GM21360 (cell line): ENCODE measurements around the gene THAP11.
"Not testable (repeated sequence)": the region's sequence is repeated elsewhere in the genome, so short reads cannot be mapped to it uniquely, and the experiment has no call there.

Experiments used
- ATAC-seq: cut with Tn5 transposase; IDR thresholded peaks from one replicate; pipeline ENCODE4 v1.9.1; 2021; ENCODE audit warnings: mild to moderate bottlenecking, moderate library complexity; ENCODE audit not compliant: unreplicated experiment

The THAP11 gene

DNA sequence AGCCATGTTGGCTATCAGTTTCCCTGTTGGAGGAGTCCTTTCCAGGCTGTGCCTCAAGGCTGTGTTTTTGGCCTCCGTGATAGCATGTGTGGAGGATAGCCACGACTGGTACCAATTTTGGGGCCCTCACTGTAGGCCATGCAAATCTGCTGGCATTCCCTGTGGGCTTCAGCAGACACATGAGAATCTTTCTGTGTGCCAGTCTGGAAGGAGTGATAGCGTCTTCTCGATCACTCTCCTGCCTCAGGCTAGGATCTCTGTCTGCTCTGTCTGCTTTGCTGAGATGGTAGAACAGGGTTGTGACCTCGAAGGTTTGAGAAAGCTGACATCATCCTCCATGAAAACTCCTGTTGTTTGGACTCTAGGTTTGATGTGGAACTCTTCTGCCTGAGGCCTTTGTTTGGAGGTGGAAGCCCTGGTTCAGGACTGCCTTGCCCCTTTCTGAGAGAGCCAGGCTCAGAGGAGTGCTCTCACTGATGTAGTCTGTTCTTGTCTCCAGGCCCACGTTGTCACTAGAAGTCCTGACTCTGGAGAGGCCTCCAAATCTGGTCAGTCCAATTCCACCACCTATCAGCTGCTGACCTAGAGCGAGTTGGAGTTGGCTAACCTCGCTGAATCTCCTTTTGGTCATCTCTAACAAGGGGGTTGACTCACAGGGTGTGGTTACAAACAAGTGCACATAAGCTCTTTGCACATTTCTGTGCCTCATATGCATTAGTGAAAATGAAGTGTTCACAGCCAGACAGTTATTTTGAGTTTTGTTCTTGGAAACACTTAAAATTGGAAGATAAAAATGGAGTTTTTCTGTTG lies 18.7 kb downstream of the THAP11 start:
- no peak for ATAC-seq

DNA sequence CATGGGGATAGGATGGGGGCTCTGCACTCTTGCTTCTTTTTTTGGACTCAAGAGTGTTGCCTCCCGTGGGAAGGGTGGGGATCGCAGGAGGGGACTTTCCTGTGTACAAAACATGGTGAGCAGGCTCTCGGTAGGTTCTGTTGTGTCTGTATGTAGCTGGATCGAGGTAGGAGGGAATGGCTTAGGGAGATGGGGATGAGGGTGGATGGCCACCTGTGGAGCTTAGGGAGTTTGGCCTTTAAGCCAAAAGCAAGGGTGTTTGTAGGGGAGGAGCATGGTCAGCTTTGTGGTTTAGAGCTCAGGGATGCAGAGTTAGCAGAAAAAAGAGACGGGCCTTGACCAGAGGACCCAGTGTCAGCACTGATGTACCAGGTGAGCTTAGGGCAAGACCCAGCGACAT lies 19.8 kb downstream of the THAP11 start:
- ATAC-seq: no peak

DNA sequence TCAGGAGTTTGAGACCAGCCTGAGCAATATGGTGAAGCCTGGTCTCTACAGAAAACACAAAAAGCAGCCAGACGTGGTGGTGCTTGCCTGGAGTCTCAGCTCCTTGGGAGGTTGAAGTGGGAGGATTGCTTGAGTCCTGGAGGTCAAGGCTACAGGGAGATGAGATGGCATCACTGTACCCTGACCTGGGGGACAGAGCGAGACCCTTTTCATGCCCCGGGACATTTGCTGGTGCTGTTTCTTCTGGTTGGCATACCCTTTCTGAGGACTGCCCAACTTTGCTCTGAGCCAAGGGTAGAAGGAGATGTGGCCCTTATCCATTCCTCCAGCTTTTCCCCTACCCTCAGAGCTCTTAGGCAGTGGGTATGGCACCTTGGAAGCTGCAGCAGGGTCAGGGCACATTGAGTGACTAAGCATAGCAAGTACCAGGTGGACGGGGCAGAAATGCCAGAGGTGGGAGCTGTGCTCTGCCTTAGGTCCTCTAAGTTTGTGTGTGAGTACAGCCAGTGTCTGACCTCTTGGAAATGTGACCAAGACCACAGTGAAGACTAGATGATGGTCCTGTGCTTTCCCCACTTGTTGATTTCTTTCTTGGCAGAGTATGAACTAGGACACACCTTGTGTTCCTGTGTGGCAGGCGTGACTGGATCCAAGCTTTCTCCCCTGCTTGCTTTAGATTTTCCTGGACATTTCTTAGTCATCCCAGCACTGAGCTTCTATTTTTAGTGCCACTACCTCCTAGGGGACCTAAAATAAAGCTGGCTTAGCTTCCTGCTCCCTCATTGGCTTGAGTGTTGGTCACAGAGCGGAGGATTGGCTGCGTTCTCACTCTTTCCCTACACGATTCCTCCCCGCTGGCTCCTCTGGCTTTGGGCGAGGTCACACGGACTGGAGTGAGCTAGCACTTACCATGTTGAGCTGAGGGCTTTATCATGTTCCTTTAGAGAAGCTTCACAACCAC lies 20.8 kb downstream of the THAP11 start:
- ATAC-seq: no peak

DNA sequence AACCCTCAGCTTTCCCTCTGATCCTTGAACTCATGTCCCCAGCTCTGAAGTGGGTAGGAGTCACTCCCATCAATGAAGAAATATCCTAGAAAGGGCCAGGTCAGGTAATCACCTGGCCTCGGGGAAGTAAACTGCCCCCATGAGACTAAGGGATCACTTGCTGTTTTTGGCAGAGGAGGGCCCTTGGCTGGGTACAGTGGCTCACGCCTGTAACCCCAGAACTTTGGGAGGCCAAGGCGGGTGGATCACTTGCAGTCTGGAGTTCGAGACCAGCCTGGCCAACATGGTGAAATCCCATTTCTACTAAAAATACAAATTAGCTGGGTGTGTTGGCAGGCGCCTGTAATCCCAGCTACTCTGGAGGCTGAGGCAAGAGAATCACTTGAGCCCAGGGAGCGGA lies 21.9 kb downstream of the THAP11 start:
- ATAC-seq: not testable (repeated sequence)

DNA sequence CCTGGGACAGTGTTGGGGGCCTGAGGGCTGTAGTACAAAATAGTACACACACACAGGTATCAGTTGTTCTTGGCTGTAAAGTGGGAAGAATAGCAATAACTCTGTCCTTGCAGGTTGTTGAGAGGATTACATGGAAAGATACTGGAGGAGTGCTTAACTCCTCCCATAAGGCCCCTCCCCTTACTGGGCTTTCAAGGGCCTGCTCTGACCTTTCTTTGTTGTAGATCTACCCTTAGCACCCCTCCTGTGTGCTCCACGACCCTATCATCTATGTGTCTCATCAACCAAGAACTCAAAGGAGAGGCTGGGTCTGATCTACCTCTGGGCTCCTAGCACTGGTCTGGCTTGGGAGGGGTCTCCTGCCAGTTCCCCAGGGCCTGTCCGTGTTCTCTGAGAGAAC lies 22.5 kb downstream of the THAP11 start:
- ATAC-seq: no peak

DNA sequence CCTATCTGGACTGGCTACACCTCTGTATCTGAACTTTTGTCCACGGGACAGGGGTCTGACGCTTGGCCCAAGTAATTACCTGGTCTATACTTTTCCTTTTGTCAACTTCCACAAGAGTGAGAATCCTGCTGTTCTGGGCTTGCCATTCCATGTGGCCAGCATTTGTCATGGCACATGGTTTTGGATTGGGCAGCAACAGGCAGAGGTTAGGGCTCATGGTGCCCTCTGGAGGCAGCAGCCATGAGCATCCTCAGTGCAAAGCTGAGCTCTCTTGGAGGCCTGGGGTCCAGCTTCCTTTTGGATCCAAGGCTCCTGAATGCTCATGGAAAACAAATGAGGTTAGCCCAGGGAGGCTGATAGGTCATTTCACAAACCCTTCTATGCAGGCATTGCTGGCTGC lies 23.2 kb downstream of the THAP11 start:
- ATAC-seq: no peak

DNA sequence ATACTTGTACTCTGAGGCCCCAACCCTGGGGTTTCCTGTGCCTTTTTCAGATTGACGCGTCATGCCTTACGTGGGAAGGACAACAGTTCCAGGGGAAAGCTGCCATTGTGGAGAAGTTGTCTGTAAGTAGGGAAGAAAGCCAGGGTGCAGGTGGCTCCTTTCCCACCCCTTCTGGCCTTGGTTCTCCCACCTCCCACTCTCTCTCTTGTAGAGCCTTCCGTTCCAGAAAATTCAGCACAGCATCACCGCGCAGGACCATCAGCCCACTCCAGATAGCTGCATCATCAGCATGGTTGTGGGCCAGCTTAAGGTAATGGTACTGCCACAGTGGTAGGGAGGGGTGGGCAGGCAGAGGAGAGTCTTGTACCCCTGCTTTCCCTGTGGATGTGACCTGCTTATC lies 26.2 kb downstream of the THAP11 start:
- ATAC-seq: no peak

DNA sequence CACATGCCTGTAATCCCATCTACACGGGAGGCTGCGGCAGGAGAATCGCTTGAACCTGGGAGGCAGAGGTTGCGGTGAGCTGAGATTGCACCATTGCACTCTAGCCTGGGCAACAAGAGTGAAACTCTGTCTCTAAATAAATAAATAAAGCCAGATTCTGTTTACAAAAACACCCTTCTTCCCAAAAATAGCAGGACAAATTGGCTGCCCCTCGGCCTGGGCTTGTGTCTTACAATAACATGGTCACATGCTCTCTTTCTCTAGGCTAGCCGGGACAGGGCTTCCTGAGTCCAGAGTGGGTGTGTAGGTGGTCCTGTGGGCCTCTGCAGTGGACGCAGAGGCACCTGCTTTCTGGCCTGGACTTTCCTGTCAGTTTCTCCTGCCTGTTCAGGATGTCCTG lies 27.5 kb downstream of the THAP11 start:
- ATAC-seq: no peak

DNA sequence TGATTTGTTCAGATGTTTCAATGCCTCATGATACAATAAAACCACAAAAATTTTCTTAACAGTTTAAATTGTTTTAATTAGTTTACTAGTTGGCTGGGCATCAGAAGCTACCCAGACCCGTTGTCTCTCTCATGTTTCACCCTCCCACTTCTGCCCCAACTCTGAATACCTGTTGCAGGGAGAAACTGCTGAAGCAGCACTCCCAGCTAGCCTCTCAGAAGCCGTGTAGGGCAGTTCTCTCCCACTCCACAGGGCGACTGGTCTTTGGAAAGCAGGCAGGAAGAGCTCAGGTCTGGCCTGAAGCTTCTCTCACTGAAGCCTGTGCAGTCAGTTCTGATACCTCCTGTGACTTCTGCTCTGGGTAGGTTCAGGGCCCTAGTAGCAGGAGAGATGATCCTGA lies 29.1 kb downstream of the THAP11 start:
- ATAC-seq: no peak

DNA sequence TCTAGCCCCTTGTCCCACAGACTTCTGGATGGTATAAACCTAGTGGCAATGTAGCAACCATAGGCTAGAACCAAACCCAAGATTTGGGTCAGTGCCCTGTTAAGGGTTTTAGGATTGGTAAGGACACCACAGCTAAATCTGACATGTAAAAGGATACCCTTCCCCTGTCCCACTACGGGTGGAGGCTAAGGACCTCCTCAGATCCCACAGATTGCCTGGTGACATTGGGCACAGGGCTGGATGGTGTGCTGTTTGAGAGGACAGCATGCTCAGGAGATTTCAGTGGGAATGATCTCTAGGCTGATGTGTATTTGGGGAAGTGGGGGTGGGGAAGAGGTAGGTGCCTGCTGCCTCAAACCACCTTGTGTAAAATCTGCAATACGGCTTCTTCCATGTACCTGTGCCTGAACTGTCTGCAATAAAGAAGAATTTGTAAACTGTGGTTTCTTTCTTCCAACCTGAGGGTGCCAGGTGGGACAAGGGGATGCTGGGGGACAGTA lies 30.1 kb downstream of the THAP11 start:
- ATAC-seq: no peak

DNA sequence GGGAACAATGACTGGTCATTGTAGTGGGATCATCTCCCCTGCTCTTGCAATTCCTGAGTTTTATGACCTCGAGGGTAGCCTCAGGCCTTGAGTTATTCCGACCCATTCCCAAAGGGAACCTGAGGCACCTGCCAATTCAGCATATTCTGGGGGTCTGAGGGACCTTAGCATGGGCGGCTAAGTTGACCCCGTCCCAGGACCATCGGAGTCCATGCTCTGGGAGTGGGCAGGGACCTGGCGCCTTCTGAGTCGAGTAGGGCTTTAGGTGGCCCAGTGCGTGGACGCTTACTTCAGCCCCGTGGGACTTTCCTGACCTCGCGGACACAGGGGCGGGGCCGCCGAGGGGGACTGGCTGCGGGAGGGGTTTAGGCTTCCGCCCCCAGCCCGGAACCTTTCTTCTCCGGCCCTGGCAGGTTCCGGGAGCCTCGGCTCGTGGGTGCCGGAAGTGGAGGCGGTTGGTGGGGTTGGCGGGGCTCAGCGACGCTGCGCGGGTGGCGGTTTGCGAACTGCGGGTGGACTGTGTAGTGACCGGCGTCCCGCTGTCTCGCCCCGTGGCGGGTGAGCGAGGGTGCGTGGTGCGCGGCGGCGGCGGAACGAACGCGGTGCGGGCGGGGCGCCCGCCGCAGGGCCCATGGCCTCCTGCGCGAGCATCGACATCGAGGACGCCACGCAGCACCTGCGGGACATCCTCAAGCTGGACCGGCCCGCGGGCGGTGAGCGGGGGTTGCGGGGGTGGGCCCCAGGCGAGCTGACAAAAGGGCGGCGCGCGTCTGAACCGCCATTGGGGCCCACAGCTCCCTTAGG lies 30.7 kb downstream of the THAP11 start, which contains the start of gene EDC4:
Gene EDC4 (plus strand): TSS at position 422 of the 804 bp plus-strand sequence. CDS start 210 bp downstream, at position 632.
- peak; percentile 56 for ATAC-seq

DNA sequence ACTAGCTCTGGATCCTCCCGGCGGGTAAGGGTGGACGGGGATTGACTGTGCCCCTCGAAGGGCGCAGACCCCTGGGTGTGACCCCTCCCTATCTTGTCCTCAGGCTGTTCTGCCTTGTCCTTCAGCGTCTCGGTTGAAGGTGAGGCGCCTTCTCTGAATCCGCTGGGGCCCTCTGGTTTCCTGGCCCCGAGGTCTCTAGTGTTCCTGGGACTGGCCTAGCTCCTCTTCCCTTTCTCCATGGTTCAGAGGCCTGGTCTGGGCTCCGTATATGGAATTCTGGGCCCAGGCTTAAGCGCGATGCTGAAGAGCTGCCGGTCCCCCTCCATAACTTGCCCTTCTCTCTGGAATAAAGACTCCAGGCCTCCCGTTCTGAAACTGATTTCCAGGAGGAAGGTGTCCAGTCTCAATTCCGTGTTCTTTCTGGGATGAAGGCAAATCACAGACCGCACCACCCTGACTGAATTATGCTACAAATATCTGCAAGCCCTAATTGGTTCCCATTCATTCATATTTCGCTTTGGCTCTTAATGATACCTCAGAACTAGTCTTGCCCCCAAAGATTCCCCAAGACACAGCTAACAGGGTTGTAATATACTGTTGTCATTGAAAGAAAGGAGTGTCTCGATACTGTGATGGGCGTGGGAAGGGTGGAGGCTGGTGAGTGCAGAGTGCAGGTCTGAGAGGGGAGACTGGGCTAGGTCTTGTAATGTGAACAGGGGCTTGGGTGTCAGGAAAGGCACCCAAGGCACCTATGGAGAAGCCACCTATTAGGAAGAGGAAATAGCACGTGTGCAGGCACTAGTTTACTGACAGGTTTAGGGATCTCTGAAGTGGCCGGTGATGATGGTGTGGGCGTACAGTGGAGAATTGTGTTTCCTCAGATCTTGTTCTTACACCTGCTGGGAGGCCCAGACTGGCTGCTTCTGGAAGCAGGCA lies 31.6 kb downstream of the THAP11 start:
- ATAC-seq: no peak

DNA sequence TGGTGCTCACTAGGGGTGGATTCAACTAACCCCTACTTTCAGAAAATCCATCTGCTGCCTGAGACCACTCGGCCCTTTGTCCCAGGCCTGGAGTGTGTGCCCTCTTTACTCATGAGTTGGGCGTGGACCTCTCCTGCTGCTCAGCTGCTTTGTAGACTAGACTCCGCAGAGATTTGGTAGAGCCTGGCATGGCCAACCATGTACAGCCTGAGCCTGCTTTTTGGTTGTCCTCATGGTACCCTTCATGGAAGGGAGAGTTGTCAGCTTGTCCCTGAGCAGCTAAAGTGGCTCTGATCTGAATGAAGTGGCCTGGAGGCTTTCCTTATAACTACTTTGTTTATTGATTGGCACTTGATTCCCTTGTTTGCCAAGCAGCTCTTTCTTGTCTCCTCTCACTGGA lies 32.3 kb downstream of the THAP11 start:
- no peak for ATAC-seq

DNA sequence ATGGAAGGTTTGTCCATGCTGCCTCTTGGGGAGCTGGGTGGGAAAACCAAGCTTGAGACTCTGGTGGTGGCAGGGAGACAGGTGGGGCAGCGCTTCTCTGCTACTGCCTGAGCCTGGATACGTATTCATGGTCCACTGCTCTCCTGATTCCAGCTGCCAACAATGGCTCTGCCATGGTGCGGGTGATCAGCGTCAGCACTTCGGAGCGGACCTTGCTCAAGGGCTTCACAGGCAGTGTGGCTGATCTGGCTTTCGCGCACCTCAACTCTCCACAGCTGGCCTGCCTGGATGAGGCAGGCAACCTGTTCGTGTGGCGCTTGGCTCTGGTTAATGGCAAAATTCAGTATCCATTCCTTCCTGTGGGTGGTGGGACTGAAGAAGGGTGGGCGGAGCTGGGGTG lies 34.9 kb downstream of the THAP11 start:
- no peak for ATAC-seq

DNA sequence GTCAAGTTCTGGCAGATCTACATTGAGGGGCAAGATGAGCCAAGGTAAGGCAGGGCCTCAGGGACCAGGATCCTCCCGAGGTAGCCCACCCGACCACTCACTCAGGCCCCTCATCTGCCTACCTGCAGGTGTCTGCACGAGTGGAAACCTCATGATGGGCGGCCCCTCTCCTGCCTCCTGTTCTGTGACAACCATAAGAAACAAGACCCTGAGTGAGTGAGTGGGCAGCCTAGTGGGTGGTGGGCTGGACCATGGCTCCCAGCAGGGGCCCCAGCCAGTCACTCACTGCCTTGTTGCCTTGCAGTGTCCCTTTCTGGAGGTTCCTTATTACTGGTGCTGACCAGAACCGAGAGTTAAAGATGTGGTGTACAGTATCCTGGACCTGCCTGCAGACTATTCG lies 36.1 kb downstream of the THAP11 start:
- no peak for ATAC-seq

DNA sequence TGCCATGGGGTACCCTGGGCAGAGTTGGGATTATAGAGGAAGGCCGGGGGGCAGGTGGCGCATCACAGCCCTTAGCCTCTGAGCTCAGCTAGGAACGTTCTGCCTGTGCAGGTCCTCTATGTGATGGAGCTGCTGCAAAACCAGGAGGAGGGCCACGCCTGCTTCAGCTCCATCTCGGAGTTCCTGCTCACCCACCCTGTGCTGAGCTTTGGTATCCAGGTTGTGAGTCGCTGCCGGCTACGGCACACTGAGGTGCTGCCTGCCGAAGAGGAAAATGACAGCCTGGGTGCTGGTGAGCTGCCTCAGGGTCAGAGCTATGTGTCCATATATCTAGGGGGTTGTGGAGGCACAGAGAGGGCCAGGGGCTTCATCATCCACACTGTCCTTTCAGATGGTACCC lies 36.7 kb downstream of the THAP11 start:
- no peak for ATAC-seq

DNA sequence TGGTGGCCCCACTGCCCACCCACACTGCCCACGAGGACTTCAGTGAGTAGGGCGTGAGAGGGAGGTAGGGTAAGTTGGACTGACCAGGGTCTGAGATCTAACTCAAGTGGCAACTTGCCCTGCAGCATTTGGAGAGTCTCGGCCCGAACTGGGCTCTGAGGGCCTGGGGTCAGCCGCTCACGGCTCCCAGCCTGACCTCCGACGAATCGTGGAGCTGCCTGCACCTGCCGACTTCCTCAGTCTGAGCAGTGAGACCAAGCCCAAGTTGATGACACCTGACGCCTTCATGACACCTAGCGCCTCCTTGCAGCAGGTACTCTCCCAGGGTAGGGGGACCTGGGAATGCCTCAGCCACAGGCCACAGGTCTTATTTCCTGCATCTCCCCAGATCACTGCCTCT lies 37.3 kb downstream of the THAP11 start:
- ATAC-seq: no peak

DNA sequence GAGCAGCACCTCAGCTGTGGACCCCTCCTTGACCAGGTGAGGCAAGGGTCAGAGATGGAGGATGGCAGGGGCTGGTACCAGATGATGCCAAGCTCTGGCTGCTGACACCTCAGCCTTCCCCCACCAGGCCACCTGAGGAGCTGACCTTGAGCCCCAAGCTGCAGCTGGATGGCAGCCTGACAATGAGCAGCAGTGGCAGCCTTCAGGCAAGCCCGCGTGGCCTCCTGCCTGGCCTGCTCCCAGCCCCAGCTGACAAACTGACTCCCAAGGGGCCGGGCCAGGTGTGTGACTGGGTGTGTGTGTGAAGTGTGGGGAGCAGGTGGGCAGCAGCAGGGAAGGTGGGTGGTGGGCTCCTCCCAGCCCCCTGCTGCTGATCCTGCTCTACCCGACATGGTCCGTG lies 37.8 kb downstream of the THAP11 start:
- no peak for ATAC-seq

DNA sequence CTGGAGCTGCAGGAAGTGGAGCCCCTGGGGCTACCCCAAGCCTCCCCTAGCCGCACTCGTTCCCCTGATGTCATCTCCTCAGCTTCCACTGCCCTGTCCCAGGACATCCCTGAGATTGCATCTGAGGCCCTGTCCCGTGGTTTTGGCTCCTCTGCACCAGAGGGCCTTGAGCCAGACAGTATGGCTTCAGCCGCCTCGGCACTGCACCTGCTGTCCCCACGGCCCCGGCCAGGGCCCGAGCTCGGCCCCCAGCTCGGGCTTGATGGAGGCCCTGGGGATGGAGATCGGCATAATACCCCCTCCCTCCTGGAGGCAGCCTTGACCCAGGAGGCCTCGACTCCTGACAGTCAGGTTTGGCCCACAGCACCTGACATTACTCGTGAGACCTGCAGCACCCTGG lies 38.5 kb downstream of the THAP11 start:
- no peak for ATAC-seq
